CD4-positive, alpha-beta T cell treated with Interferon alpha-2 for 1 hour (primary cell): ENCODE data around the gene DLGAP3.

ENCODE experiments used
- DNase-seq, 2 donors: peaks; one replicate each; pipeline ENCODE4 v3.0.0-alpha.2; 2020 to 2022

Gene DLGAP3

DNA sequence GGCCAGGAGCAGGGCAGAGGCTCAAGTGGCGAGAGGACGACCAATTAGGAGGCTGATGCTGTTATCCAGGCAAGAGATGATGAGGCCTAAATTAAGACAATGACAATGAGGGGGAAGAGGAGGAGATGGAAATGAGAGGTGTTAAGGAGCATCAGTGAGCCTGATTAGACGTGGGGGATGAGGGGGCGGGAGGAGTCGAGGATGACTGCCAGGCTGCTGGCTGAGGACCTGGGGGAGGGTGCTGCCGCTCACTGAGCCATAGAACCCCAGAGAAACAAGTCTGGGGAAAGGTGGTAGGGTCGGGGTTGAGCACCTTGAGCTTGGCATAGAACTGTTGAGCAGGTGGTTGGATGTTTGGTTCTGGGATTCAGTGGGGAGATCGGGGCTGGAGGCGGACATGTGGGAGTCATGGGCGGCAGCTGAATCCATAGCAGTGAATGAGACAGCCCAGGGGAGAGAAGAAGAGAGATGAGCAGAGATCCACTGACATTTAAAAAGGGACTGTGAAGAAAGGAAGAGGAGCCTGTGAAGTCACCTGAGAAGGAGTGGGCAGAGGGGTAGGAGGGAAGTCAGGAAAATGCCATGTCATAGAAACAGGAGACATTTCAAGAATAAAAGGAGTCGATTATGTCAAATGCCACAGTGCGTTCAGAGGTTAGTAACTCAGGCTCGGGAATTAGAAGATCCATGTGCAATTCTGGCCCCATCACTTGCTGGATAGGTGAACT, 28.5 kb downstream of the DLGAP3 start:
- DNase-seq = no peak

DNA sequence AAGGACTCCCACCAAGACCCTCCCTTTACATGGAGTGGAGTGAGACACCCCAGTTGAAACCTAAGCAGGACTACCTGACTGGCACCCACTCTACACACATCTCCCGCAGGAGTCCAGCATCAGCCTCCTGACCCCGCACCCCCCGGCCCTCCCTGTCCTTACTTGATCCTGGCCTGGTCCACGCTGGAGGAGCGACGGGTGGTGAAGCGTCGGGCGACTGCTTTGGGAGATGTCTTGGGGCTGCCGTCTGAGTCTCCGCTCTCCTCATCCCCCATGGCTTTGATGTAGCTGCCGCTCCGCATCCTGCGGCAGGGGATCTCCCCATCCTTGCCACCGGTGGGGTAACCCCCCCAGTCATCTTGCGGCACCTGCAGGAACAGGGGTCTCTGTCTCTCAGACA, 29.5 kb downstream of the DLGAP3 start:
- DNase-seq = no peak

GRCh38 chr1:34899471-34899870, 30.0 kb downstream of the DLGAP3 start:
- no peak for DNase-seq

DNA sequence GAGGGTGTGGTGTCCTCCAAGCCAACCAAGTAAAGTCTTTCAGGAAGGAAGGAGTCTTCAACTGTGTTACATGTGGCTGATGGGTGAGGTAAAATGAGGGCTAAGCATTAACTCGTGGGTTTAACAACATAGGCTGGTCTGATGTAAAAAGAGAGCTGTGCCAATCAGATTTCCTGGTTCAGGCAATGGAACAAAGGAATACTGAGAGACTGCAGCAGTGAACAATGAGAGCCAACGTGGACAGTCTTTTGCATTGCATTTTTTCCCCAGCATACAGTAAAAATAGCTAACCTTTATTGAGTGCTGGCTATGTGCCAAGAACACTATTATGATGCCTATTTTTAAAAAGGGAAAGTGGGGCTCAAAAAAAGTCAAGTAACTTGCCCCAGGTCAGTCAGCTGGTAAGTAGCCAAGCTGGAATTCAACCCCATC, 31.1 kb downstream of the DLGAP3 start:
- DNase-seq = no peak

- peak in 1 of 2 donors; percentile 16 for DNase-seq
These were observed 32.8 kb downstream of the DLGAP3 start for GRCh38 chr1:34896612-34897011.

GRCh38 chr1:34889705-34890104, 39.7 kb downstream of the DLGAP3 start:
- DNase-seq = no peak

- no peak for DNase-seq
These were observed 41.9 kb downstream of the DLGAP3 start for GRCh38 chr1:34887593-34887992.

GRCh38 chr1:34885405-34886247, 43.8 kb downstream of the DLGAP3 start:
- DNase-seq = peak; percentile 23 to 45

GRCh38 chr1:34884961-34885360, 44.5 kb downstream of the DLGAP3 start:
- no peak for DNase-seq

DNA sequence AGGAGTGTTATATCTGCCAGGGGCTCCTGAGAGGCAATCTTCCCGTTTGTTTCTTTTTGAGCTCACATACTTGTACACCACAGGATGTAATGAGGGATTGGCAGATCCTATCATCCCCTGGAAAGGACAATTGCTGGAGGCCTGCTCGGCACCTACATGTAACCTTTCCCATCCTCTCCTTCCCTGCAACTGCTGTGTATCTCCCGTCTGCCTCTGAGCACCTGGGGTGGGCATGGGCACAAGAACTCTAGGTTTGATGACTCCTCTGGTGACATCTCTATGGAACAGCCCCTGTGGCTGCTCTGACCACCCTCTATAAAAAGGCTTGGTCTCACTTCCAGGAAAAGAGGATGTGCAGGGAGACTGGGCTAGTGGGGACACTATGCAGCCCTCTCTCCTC, 44.9 kb downstream of the DLGAP3 start:
- DNase-seq = no peak

DNA sequence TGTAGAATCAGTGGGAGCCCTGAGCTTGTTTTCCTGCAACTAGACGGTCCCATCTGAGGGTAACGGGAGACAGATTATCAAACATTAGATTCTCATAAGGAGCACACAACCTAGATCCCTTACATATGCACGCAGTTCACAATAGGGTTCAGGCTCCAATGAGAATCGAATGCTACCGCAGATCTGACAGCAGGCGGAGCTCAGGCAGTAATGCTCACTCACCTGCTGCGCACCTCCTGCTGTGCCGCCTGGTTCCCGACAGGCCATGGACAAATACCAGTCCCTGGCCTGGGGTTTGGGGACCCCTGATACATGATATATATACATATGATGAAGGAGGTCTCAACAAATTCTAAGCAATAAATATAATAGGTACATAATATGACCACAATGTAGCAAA, 50.2 kb downstream of the DLGAP3 start:
- DNase-seq = no peak

DNA sequence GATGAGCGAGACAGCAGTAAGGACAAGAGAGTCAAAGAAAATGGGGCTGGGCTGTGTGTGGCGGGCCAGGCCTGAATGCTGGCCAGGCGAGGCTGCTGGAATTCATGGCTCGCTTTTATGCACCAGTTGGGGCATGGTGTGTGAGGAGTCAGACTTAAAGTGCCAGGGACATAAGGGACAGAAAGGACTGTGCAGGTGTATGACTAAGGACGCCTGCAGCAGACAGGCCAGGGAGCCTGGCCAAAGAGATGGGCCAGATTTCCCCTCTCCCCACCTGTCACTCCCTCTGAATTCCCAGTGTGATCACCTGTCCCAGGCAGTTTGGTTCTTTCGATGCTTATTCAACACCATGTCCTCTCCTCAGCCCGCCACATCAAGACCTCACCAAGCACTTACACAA, 53.0 kb downstream of the DLGAP3 start:
- DNase-seq = no peak

DNA sequence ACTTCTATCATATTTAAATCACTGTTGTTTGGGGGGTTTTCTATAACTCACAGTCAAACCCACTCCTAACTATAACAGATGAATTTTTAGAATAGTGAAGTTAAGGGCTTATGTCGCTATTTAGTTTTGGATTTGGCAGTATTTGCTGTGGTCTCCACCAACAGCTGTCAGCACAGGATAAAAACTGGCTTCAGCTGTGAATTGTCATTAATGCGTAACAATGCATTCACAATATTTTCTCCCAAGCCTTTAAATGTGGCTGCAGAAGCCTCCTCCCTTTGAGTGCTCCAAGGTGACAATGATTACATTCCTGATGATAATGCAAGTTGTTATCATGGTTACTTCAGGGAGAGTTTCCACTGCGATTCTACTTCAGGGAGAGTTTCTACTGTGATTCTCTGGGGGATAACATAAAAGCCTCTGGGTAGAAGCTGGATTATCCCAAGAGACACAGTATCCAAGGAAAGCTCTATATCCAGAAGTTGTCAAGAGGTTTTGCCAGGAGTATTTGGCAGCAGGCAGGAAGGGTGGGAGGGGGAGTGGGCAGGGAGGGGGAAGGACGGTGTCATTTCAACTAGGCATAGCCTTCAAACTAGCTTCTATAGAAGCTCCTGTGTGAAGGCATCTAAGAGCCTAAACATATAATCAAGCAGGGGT, 55.0 kb downstream of the DLGAP3 start:
- no peak for DNase-seq

- DNase-seq = no peak
These were observed 57.3 kb downstream of the DLGAP3 start for GRCh38 chr1:34872133-34872503.

DNA sequence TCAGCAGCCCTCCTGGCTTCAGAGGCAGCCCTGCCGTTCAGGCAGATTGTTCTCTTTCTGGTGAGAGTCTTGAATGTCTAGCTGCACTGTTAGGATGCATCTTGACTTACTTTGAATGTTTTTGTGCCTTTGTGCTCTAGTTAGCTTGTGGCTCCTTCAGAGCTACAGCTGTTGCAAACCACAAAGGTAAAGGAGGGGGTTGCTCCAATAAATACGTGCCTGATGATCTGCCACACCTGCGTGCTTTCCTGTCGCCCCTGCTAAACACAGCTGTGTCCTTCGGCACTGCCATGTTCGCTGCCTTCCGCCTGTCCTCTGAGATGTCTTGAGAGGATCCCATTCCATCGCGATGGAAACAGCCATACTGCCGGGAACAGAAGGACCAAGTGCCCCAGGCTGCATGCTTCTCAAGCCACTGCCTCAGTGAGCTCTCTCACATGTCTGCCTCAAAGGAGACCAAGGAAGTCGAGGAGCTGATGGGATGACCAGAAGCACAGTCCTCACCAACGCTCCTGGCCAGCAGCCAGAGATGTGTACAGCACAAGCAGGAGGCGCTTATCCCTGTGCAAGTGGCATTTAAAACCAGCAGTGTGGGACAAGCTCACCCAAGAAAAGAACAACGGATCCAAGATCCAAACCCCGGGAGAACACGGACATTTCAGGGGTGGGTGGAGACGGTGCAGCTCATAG, 57.9 kb downstream of the DLGAP3 start:
- DNase-seq = no peak

DNA sequence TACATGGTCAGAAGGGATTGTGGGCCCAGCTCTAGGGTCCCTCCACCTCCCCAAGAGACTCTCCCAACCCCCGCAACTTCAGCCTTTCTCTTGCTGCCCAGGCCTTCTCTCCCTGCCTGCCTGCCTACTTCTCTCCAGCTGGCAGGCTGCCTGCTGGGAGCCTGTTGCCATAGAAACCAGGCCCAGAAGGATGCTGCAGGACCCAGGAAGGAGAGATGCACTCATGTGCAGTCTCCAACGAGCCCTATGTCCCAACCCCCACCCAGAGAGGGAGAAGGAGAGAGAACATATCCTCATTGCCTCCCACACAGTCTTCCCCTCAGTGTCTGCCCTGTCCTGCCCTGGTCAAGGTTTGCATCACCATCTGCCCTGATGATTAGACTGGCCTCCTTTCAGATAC, 59.1 kb downstream of the DLGAP3 start:
- no peak for DNase-seq

DNA sequence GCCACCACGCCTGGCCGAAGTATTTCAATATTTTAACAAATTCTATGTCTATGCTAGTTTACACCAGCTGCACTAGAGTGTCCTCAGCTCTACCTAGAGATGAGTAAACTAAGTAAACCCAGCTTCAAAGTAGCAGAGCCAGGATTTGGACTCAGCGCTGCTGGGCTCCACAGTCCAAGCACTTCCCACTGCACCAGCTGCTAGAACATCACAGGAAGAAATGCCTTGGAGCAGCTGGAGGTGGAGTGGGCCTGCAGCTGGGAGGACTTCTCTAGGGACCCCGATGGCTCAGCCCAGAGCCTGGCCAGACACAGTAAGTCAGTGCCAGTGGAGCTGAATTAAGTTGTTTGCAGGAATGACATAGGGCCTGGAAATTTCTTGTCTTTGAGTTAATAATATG, 59.7 kb downstream of the DLGAP3 start:
- DNase-seq = no peak

DNA sequence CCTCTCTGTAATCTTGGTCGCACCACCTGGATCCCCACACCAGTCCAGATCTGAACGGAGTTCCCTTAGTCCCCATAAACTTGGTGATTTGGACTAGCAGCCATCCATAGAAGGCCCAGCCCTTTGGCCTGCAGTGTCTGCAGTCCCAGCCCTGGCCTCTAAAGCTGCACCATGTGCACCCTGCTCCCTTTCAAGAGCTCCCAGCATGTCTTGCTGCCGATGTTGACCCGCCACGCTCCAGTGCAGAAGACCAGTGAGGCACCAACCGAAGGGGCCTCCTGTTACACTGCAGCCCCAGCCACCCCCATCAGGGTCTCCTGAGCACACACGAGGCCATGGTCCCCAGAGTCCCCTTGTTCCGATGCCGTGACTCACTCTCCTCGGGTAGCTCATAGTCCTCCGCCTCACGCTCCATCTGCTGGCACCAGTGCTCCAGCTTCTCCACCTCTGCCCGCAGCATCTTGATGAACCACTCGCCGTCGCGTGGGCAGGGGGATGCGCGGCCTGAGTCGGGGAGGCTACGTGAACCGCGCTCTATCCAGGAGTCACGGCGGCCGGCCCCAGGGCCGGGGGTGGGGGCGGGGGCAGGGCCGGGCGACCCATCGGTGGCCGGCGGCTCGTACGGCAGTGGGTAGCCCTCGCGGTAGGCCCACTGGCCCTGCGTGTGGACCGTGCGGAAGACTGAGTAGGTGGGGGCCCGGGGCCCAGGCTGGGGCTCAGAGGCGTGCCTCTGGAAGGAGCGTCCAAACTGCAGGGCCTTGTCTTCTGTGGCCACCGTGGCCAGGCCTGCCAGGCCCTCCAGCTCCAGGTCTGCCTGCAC, 61.0 kb downstream of the DLGAP3 start:
- no peak for DNase-seq

GRCh38 chr1:34867415-34867814, 62.0 kb downstream of the DLGAP3 start:
- DNase-seq = no peak

- no peak for DNase-seq
These were observed 62.7 kb downstream of the DLGAP3 start for GRCh38 chr1:34866762-34867109.

GRCh38 chr1:34865981-34866761, 63.3 kb downstream of the DLGAP3 start:
- DNase-seq = peak; percentile 88 to 93

- no peak for DNase-seq
These were observed 63.9 kb downstream of the DLGAP3 start for GRCh38 chr1:34865573-34865972.
